Neural progenitor cell (in vitro differentiated cells): ENCODE measurements around the gene TRAPPC5. TPM values are rescaled to one million over a fixed set of nuclear protein-coding genes. Genes with fewer than 3 reads are reported as not detected.

ENCODE experiments used
- DNase-seq: peaks from one replicate; pipeline ENCODE4 v3.0.0-alpha.2; 2016; ENCODE audit warnings: low spot score
- H2AFZ ChIP-seq: fragments of 200-600 bp; sonication (generic); replicated peaks from 2 replicates; pipeline ENCODE4 v1.6.1; 2016; ENCODE audit warnings: antibody characterized with exemption
- H3F3A ChIP-seq: fragments of 200-600 bp; sonication (generic); 2 replicates; pipeline ENCODE4 v1.6.1; 2016; ENCODE audit warnings: antibody characterized with exemption, low read depth
- H3K27ac ChIP-seq: fragments of 200-600 bp; sonication (generic); 2 replicates; pipeline ENCODE4 v1.5.1; 2016; ENCODE audit warnings: mild to moderate bottlenecking
- H3K27me3 ChIP-seq: fragments of 200-600 bp; sonication (generic); 2 replicates; pipeline ENCODE4 v1.6.1; 2016; ENCODE audit warnings: mild to moderate bottlenecking, moderate library complexity
- H3K36me3 ChIP-seq: fragments of 200-600 bp; sonication (generic); 2 replicates; pipeline ENCODE4 v1.5.1; 2016
- H3K4me1 ChIP-seq: fragments of 200-600 bp; sonication (generic); 2 replicates; pipeline ENCODE4 v1.6.1; 2016; ENCODE audit warnings: mixed run types
- H3K4me2 ChIP-seq: fragments of 200-600 bp; sonication (generic); 2 replicates; pipeline ENCODE4 v1.6.1; 2016
- H3K4me3 ChIP-seq: fragments of 200-600 bp; sonication (generic); 2 replicates; pipeline ENCODE4 v1.5.1; 2016
- H3K79me2 ChIP-seq: fragments of 200-600 bp; sonication (generic); 2 replicates; pipeline ENCODE4 v1.6.1; 2016; ENCODE audit warnings: low read depth
- H3K9ac ChIP-seq: fragments of 200-600 bp; sonication (generic); 2 replicates; pipeline ENCODE4 v1.6.1; 2016
- H3K9me3 ChIP-seq: fragments of 200-600 bp; sonication (generic); 2 replicates; pipeline ENCODE4 v1.5.1; 2016; ENCODE audit warnings: low read depth
- H4K20me1 ChIP-seq: fragments of 200-600 bp; sonication (generic); 2 replicates; pipeline ENCODE4 v1.6.1; 2016; ENCODE audit warnings: low read depth
- H3K27ac Mint-ChIP-seq: 3 replicates; pipeline ENCODE4 v1.8.0; 2021; ENCODE audit warnings: mixed read lengths
- H3K27me3 Mint-ChIP-seq: 2 replicates; pipeline ENCODE4 v1.8.0; 2022; ENCODE audit warnings: low read depth, mild to moderate bottlenecking, inconsistent platforms, moderate library complexity, mixed read lengths; ENCODE audit not compliant: insufficient read depth
- H3K36me3 Mint-ChIP-seq: 3 replicates; pipeline ENCODE4 v1.8.0; 2021; ENCODE audit warnings: mixed read lengths
- H3K4me1 Mint-ChIP-seq: 3 replicates; pipeline ENCODE4 v1.8.0; 2021; ENCODE audit warnings: mixed read lengths
- H3K4me3 Mint-ChIP-seq: 3 replicates; pipeline ENCODE4 v1.8.0; 2021; ENCODE audit warnings: mild to moderate bottlenecking, moderate library complexity, mixed read lengths
- H3K9me3 Mint-ChIP-seq: 3 replicates; pipeline ENCODE4 v1.8.0; 2020; ENCODE audit warnings: mixed read lengths
- EZH2 ChIP-seq: fragments of 200-600 bp; sonication (generic); IDR thresholded peaks from 2 replicates; pipeline ENCODE4 v1.6.1; 2017; ENCODE audit warnings: antibody characterized with exemption, mild to moderate bottlenecking, moderate library complexity
- EZH2phosphoT487 ChIP-seq: fragments of 200-600 bp; sonication (generic); IDR thresholded peaks from 2 replicates; pipeline ENCODE4 v1.6.1; 2017; ENCODE audit warnings: antibody characterized with exemption
- total RNA-seq: library from RNA; depleted of rRNA; stranded (reverse); fragments of >200 nt; gene quantifications from 2 replicates; pipeline ENCODE4 v1.2.3, GENCODE V29; 2015; ENCODE audit warnings: low replicate concordance
- TF ChIP-seq, protein P1 (sequence below): fragments of 200-600 bp; sonication (generic); IDR thresholded peaks from 2 replicates; pipeline ENCODE4 v1.5.1; 2017; ENCODE audit warnings: antibody characterized with exemption, mild to moderate bottlenecking

TRAPPC5 gene
- total RNA-seq, 1 donor from 2014 or later = 24.4 TPM

DNA sequence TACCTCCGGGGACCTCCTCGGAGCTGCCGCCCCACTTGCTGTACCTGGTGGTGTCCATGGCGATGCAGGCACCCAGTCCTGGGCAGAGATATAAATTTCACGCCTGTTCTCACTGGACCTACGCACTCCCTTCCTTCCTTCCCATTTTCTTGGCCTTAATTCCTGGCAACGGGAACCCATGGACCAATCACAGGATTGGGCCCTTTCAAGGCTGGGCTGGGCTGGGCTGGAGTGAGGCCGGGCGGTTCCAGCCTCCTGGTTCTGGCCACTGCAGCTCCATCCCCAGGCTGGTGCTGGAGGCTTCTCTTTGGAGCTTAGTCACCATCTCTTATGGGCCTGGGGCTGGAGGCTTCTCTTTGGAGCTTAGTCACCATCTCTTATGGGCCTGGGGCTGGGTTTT, 51.4 kb downstream of the TRAPPC5 start, which contains the start of gene CLEC4G:
Gene CLEC4G (minus strand): TSS at position 66 of the 400 bp plus-strand sequence. CDS start 8 bp downstream, at position 58.
- Histone ChIP-seq H3K4me3 (no peak within 1 kb of the TSS), H3K27me3 (peaks cover 99% of the 10 kb centered on the region), H3K79me2 (no peaks in the 10 kb centered on the region), H3K4me1 (no peaks in the 10 kb centered on the region), H3K4me2 (no peak within 1 kb of the TSS), H3K36me3 (no peaks in the 10 kb centered on the region), H4K20me1 (peaks cover 4% of the 10 kb centered on the region), H3K9ac (no peak within 1 kb of the TSS), H2AFZ (no peak within 1 kb of the TSS), H3F3A (no peaks in the 10 kb centered on the region), H3K27ac (no peak within 1 kb of the TSS), H3K9me3 (no peaks in the 10 kb centered on the region)
- no peak for DNase-seq
- no peaks in the 10 kb centered on the region for H3K4me1 Mint-ChIP-seq
- H3K4me3 Mint-ChIP-seq = no peak within 1 kb of the TSS
- TF ChIP-seq EZH2phosphoT487 = no peak
- TF ChIP-seq EZH2 = no peak
- TF ChIP-seq, protein P1, sequence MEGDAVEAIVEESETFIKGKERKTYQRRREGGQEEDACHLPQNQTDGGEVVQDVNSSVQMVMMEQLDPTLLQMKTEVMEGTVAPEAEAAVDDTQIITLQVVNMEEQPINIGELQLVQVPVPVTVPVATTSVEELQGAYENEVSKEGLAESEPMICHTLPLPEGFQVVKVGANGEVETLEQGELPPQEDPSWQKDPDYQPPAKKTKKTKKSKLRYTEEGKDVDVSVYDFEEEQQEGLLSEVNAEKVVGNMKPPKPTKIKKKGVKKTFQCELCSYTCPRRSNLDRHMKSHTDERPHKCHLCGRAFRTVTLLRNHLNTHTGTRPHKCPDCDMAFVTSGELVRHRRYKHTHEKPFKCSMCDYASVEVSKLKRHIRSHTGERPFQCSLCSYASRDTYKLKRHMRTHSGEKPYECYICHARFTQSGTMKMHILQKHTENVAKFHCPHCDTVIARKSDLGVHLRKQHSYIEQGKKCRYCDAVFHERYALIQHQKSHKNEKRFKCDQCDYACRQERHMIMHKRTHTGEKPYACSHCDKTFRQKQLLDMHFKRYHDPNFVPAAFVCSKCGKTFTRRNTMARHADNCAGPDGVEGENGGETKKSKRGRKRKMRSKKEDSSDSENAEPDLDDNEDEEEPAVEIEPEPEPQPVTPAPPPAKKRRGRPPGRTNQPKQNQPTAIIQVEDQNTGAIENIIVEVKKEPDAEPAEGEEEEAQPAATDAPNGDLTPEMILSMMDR = no peak
- peaks cover 44% of the 10 kb centered on the region for H3K27me3 Mint-ChIP-seq
- H3K9me3 Mint-ChIP-seq = peaks cover 3% of the 10 kb centered on the region
- no peak within 1 kb of the TSS for H3K27ac Mint-ChIP-seq
- no peaks in the 10 kb centered on the region for H3K36me3 Mint-ChIP-seq

DNA sequence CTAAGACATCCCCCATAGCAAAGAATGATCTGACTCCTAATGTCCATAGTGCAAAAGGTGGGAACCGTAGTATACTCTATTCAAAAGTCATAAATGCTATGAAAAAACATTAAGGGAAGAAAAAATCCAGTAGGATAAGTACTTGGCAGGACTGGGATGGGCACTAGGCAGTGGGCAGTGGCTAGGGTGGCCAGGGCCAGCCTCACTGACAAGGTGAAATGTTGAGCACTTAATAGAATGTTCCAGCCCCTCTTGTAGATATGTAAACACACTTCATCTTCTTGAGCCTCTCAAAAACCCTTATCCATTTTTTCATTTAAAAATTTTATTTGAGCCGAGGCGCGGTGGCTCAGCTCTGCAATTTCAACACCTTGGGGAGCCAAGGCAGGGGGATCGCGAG, 52.7 kb downstream of the TRAPPC5 start:
- H3K4me1 Mint-ChIP-seq = no peaks in the 10 kb centered on the region
- Histone ChIP-seq H3K9me3 (no peaks in the 10 kb centered on the region), H3K36me3 (no peaks in the 10 kb centered on the region), H3K4me2 (no peak overlapping the region), H3K4me1 (no peaks in the 10 kb centered on the region), H3F3A (no peaks in the 10 kb centered on the region), H3K9ac (no peak overlapping the region), H2AFZ (no peak overlapping the region), H3K27ac (no peak overlapping the region), H3K27me3 (peaks cover 96% of the 10 kb centered on the region), H3K79me2 (no peaks in the 10 kb centered on the region), H3K4me3 (no peak overlapping the region), H4K20me1 (peaks cover 4% of the 10 kb centered on the region)
- DNase-seq = no peak
- H3K27ac Mint-ChIP-seq = no peak overlapping the region
- TF ChIP-seq, protein P1 = no peak
- TF ChIP-seq EZH2 (no peak), EZH2phosphoT487 (no peak)
- peaks cover 40% of the 10 kb centered on the region for H3K27me3 Mint-ChIP-seq
- H3K9me3 Mint-ChIP-seq = no peaks in the 10 kb centered on the region
- no peaks in the 10 kb centered on the region for H3K36me3 Mint-ChIP-seq
- no peak overlapping the region for H3K4me3 Mint-ChIP-seq

DNA sequence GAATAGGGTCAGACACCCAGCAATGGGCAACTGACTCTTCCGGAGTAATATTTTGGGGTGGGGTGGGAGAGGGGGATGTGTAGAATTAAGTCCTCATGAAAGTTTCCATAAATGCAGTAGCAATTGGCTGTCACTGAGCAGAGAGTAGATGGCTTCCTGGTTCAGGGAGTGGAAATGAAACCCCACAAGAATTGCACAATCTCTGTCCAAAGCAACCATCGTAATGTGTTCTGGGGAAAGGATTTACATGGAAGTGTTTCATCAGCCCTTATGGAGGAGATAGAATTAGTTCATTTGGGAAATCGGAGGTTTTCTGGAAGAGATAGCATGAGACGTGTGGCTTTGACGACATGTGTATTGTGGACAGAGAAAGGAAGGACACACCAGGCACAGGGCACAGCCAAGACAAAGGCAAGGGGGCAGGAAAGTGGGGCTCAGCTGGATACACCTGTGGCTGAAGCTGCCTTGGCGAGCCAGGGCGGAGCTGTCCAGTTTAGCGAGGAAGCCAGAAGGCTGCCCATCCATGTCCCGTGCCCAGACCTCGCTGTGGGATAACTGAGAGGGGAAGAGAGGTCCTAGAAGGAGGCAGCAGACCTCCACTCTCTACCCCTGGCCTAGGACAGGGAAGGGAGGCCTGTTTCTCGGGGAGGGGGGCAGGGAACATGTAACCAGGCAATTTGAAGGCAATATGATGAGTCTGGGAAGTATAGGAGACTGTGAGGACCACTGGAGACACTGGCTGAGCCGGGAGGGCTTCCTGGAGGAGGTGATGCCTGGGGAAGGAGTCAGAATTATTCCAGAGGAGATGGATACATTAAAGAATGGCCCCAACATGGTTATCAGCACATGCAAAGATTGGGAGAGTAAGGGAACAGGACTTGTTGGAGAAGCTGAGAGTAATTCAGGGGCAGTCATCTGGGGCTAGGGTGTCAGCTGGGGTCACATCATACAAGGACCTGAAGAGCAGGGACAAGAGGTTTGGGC, 53.9 kb downstream of the TRAPPC5 start:
- no peaks in the 10 kb centered on the region for H3K4me1 Mint-ChIP-seq
- Histone ChIP-seq H3K36me3 (no peaks in the 10 kb centered on the region), H4K20me1 (peaks cover 4% of the 10 kb centered on the region), H2AFZ (no peak overlapping the region), H3K9me3 (no peaks in the 10 kb centered on the region), H3K79me2 (no peaks in the 10 kb centered on the region), H3K27ac (no peak overlapping the region), H3K9ac (no peak overlapping the region), H3K27me3 (peaks cover 95% of the 10 kb centered on the region), H3K4me3 (no peak overlapping the region), H3K4me2 (no peak overlapping the region), H3F3A (no peaks in the 10 kb centered on the region), H3K4me1 (no peaks in the 10 kb centered on the region)
- H3K4me3 Mint-ChIP-seq = no peak overlapping the region
- no peaks in the 10 kb centered on the region for H3K9me3 Mint-ChIP-seq
- no peak for DNase-seq
- no peak for TF ChIP-seq EZH2
- TF ChIP-seq EZH2phosphoT487 = no peak
- TF ChIP-seq, protein P1 = no peak
- H3K27ac Mint-ChIP-seq = no peak overlapping the region
- H3K36me3 Mint-ChIP-seq = no peaks in the 10 kb centered on the region
- H3K27me3 Mint-ChIP-seq = peaks cover 32% of the 10 kb centered on the region
